ENCODE results near the gene SMARCD1. TPM values are rescaled to one million over a fixed set of nuclear protein-coding genes. Genes with fewer than 3 reads are reported as not detected.

Gene SMARCD1
- total and polyA plus RNA-seq, 2 experiments from 2014 or later: 124 to 287 TPM

DNA sequence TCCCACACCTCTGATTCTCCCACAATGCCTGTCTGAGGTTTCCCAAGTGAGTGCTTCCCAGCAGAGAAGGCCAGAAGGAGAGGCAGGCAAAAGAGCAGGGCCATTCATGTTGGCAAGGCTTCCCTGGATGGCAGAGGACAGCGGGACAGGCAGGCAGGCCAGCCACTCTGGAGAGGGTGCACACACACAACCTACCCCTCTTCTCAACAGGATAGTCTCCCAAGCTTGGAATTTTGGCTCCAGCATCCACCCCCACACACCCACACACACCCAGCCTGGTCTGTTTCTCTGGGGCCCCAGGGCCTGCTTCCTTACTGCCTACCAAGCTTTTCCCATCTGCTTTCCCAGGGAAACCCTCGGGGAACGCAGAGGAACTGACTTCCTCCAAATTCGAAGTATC, 44.5 kb upstream of the SMARCD1 start (continued):
- TF ChIP-seq, protein P1, sequence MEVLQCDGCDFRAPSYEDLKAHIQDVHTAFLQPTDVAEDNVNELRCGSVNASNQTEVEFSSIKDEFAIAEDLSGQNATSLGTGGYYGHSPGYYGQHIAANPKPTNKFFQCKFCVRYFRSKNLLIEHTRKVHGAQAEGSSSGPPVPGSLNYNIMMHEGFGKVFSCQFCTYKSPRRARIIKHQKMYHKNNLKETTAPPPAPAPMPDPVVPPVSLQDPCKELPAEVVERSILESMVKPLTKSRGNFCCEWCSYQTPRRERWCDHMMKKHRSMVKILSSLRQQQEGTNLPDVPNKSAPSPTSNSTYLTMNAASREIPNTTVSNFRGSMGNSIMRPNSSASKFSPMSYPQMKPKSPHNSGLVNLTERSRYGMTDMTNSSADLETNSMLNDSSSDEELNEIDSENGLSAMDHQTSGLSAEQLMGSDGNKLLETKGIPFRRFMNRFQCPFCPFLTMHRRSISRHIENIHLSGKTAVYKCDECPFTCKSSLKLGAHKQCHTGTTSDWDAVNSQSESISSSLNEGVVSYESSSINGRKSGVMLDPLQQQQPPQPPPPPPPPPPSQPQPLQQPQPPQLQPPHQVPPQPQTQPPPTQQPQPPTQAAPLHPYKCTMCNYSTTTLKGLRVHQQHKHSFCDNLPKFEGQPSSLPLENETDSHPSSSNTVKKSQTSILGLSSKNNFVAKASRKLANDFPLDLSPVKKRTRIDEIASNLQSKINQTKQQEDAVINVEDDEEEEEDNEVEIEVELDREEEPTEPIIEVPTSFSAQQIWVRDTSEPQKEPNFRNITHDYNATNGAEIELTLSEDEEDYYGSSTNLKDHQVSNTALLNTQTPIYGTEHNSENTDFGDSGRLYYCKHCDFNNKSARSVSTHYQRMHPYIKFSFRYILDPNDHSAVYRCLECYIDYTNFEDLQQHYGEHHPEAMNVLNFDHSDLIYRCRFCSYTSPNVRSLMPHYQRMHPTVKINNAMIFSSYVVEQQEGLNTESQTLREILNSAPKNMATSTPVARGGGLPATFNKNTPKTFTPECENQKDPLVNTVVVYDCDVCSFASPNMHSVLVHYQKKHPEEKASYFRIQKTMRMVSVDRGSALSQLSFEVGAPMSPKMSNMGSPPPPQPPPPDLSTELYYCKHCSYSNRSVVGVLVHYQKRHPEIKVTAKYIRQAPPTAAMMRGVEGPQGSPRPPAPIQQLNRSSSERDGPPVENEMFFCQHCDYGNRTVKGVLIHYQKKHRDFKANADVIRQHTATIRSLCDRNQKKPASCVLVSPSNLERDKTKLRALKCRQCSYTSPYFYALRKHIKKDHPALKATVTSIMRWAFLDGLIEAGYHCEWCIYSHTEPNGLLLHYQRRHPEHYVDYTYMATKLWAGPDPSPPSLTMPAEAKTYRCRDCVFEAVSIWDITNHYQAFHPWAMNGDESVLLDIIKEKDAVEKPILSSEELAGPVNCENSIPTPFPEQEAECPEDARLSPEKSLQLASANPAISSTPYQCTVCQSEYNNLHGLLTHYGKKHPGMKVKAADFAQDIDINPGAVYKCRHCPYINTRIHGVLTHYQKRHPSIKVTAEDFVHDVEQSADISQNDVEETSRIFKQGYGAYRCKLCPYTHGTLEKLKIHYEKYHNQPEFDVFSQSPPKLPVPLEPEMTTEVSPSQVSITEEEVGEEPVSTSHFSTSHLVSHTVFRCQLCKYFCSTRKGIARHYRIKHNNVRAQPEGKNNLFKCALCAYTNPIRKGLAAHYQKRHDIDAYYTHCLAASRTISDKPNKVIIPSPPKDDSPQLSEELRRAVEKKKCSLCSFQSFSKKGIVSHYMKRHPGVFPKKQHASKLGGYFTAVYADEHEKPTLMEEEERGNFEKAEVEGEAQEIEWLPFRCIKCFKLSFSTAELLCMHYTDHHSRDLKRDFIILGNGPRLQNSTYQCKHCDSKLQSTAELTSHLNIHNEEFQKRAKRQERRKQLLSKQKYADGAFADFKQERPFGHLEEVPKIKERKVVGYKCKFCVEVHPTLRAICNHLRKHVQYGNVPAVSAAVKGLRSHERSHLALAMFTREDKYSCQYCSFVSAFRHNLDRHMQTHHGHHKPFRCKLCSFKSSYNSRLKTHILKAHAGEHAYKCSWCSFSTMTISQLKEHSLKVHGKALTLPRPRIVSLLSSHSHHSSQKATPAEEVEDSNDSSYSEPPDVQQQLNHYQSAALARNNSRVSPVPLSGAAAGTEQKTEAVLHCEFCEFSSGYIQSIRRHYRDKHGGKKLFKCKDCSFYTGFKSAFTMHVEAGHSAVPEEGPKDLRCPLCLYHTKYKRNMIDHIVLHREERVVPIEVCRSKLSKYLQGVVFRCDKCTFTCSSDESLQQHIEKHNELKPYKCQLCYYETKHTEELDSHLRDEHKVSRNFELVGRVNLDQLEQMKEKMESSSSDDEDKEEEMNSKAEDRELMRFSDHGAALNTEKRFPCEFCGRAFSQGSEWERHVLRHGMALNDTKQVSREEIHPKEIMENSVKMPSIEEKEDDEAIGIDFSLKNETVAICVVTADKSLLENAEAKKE (CRISPR knock-in tag; IDR thresholded peaks at IDR 0.05): no peak
- no peak for TF ChIP-seq STAT1 (IDR thresholded peaks at IDR 0.05; ENCODE audit: unreplicated experiment)

DNA sequence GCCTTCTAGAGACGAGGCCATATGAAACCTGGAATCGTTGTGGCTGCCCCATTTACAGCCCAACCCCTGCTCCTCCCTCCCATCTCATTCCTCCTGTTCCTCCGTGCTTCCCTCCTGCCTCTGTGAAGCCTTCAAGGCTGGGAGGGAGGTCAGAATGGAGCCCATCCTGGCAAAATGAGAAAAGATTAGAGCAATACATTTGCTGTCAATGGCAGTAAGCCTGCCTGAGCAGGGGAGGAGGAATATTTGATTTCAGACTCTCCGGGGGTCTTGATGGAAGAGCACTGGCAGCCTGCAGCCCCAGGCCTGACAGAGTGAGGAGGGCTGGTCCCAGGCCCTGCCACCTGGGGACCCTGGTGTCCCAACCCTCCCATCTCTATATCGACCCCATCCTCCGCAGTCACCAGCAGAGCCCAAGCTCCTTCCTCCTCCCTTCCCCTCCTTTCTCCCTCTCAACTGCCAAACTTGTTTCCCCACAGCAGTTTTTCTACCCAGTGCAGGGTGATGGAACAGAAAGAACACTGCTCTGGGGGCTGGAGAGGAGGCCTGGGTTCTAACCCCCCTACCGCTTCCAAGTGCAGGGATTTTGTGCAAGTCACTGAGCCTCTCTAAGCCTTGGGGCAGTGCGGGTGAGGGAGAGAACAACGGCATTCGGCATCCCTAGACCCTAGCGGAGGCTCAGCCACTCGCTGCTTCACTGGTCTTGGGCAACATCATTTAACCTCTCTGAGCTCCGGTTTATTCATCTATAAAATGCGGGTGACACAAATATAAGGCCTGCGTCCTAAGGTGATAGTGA, 43.9 kb upstream of the SMARCD1 start:
- Histone ChIP-seq H2AFZ (no peak overlapping the region), H3K4me2 (no peak overlapping the region), H3K79me2 (replicated peaks; ENCODE audit: insufficient read depth) (no peaks in the 10 kb centered on the region), H3F3A (replicated peaks; ENCODE audit: low read depth) (no peaks in the 10 kb centered on the region), H3K4me3 (no peak overlapping the region), H3K36me3 (ENCODE audit: insufficient read depth) (no peaks in the 10 kb centered on the region), H3K27ac (ENCODE audit: low read depth) (no peak overlapping the region), H4K20me1 (replicated peaks; ENCODE audit: insufficient read depth) (no peaks in the 10 kb centered on the region), H3K9me2 (ENCODE audit: insufficient read depth) (no peaks in the 10 kb centered on the region), H3K27me3 (ENCODE audit: insufficient read depth) (peaks cover 8% of the 10 kb centered on the region; the same call in 1 of the 2 replicates), H3K4me1 (ENCODE audit: insufficient read depth) (no peaks in the 10 kb centered on the region)
- H3K4me1 Mint-ChIP-seq: no peaks in the 10 kb centered on the region; the same call in 2 of the 3 replicates
- no peak for DNase-seq (ENCODE audit: low spot score)
- no peaks in the 10 kb centered on the region for H3K9me3 Mint-ChIP-seq
- TF ChIP-seq CREB1 (CRISPR knock-in tag; IDR thresholded peaks at IDR 0.05; ENCODE audit: low read depth): no peak
- H3K27ac Mint-ChIP-seq: no peak overlapping the region
- H3K36me3 Mint-ChIP-seq (ENCODE audit: low read depth): no peaks in the 10 kb centered on the region
- H3K4me3 Mint-ChIP-seq: no peak overlapping the region
- peaks cover 11% of the 10 kb centered on the region for H3K27me3 Mint-ChIP-seq (ENCODE audit: insufficient read depth, low read depth, poor library complexity)
- ATAC-seq: peak; percentile 11; the same call in 1 of the 3 replicates
